Activated CD4-positive, alpha-beta T cell treated with anti-CD3 and anti-CD28 coated beads for 48 hours (primary cell): ENCODE data around the gene SPIRE1.

Source experiments
- DNase-seq: peaks from one replicate; pipeline ENCODE4 v3.0.0-alpha.2; 2020

The SPIRE1 gene

DNA sequence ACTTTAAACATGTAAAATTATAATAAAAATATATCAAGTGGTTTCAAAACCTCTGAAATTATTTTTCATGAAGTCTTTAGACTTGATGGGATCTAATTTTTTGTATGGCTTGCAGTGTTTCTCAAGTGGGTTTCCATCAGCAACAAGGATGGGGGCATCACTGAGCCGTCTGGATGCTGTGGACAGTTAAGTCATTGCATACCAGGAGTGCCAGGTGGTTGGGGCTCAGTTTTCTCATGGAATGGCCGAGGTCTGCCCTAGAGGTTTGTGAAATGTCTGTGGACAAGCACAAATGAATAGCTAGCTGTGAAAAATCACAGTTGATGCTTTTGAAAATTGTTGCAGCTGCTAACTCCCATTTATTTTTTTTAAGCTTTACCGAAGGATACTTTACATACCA, 248.4 kb downstream of the SPIRE1 start:
- no peak for DNase-seq

GRCh38 chr18:12408247-12408869, 249.5 kb downstream of the SPIRE1 start:
- DNase-seq: peak; percentile 18

GRCh38 chr18:12406371-12407111, 251.4 kb downstream of the SPIRE1 start:
- DNase-seq: peak; percentile 27

DNA sequence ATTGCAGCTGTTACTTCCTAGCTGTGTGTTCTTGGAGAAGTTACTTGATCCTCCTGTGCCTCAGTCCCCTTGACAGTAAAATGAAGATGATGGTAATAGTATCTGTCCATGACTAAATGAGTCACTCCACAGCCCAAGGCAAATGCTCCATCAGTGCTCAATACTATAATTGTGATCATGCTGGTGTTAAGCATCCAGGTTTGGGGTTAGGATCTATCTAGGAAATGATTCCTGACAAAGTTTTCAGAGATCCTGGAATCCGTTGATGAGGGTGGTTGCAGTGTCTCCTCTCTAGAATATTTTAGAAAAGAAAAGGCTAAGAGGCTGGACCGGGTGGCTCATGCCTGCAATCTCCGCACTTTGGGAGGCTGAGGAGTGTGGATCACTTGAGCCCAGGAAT, 252.8 kb downstream of the SPIRE1 start:
- no peak for DNase-seq

DNA sequence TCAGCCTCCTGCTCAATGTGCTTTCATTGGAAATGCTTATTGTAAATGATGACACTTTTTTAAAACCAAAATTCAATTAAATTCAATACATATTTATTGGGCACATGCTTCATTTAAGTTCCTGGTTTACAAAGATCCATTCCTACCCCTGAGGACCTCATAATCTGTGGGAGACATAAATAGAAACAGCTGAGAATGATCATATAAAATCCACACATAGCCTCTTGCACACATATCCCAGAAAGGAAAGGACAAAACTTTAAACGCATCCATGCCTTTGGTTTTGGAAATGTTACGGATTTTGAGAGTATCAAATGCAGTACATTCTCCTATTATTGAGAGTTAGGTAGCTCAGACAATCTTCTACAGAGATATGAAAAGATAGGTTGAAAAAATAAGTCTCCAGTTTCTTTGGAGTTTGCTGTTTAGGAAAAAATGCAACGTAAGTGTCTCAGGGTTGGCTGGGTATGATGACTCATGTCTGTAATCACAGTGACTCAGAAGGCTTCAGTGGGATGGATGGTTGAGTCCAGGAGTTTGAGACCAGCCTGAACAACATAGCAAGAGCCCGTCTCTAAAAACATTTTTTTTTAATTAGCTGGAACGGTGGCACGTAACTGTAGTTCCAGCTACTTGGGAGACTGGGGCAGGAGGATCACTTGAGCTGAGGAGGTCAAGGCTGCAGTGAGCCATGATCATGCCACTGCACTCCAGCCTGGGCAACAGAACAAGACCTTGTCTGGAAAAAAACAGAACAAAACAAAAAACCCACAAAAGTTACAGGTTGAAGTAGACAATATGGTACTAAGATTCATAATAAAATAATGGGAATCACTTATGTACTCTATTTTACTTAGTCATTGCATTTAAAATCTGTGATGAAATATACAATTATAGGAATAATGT, 254.1 kb downstream of the SPIRE1 start:
- no peak for DNase-seq

- DNase-seq: no peak
Observed at GRCh38 chr18:12401881-12402280, 256.0 kb downstream of the SPIRE1 start.

- DNase-seq: no peak
Observed at GRCh38 chr18:12399231-12399630, 258.7 kb downstream of the SPIRE1 start.

GRCh38 chr18:12398625-12399024, 259.3 kb downstream of the SPIRE1 start:
- no peak for DNase-seq

DNA sequence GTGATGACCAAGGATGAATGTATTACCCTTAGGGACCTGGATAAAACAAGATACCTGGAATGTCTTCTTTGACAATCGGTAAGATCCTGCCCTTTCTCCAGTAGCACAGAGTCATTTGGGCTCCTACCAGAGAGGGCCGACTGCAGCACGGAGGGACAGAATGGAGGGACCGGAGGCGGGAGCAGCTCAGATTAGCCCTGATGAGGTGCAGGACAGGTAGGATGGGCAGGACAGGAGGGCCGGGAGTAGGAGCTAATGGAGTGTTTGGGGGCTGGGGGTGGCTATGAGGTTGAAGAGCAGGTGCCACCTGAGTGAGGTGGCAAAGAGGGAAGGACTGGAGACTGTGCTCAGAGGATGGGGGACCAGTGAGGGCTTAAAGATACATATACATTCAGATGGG, 260.1 kb downstream of the SPIRE1 start:
- DNase-seq: no peak

GRCh38 chr18:12397254-12397653, 260.7 kb downstream of the SPIRE1 start:
- DNase-seq: no peak
